DMS 273 (cell line): Measurements from ENCODE around the gene TMEM69.
"Not testable (repeated sequence)": the region's sequence is repeated elsewhere in the genome, so short reads cannot be mapped to it uniquely, and the experiment has no call there.

Experiments
- DNase-seq: peaks from one replicate; lab custom pipeline; 2025; ENCODE audit not compliant: unreplicated experiment; lab: John Stamatoyannopoulos, UW

TMEM69 gene

DNA sequence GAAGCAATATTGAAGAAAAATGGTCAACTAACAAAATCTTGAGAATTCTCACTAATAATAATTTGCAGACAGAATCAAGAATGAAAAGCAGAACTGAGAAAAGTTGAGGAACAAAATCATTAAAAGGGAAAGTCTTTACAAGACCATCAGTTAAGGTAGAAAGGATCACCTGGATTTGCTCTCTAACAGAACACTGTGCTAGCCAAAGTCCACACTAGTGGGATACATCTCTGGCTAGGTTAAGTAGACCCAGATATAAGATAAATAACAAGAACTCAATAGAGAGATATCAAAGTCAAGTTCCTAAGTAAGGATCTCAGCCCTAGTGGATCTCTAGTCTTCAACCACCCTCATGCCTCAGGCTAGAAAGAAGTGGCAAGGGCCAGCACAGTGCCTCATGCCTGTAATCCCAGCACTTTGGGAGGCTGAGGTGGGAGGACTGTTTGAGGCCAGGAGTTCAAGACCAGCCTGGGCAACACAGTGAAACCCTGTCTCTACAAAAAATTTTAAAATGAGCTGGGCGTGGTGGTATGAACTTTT lies 42.9 kb downstream of the TMEM69 start:
- DNase-seq: no peak

DNA sequence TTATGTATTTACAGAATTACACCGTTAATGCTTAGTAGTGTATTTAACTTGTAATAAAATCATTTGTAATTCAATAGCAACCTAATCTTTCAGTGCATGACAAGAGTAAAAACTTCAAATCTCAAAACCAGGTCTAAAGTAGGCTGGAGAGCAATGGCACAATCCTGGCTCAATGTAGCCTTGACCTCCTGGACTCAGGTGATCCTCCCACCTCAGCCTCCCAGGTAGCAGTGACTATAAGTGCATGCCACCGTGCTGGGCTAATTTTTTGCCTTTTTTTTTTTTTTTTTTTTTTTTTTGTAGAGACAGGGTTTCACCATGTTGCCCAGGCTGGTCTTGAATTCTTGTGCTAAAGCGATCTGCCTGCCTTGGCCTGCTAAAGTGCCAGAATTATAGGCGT lies 51.2 kb downstream of the TMEM69 start:
- DNase-seq: no peak

DNA sequence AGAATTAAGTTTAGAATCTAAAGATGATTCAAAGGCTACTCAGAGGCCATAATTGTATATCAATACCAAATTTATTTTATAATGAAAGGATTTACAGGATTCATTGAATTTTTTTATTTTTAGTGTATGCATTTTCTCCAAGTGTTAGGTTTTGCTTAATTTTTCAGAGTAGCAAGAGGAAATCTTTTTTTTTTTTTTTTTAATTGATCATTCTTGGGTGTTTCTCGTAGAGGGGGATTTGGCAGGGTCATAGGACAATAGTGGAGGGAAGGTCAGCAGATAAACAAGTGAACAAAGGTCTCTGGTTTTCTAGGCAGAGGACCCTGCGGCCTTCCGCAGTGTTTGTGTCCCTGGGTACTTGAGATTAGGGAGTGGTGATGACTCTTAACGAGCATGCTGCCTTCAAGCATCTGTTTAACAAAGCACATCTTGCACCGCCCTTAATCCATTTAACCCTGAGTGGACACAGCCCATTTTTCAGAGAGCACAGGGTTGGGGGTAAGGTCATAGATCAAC lies 51.7 kb downstream of the TMEM69 start:
- not testable (repeated sequence) for DNase-seq
